Chondrocyte (in vitro differentiated cells): ENCODE measurements around the gene TMEM79. TPM values are rescaled to one million over a fixed set of nuclear protein-coding genes. Genes with fewer than 3 reads are reported as not detected.

Experiments
- DNase-seq: peaks from one replicate; pipeline ENCODE4 v3.0.0; 2021; ENCODE audit warnings: mixed read lengths, low spot score
- H3K27ac Mint-ChIP-seq: one replicate; pipeline ENCODE4 v1.8.0; 2021; ENCODE audit warnings: mild to moderate bottlenecking, moderate library complexity, mixed read lengths; ENCODE audit not compliant: unreplicated experiment
- H3K27me3 Mint-ChIP-seq: 2 replicates; pipeline ENCODE4 v1.8.0; 2021; ENCODE audit warnings: low read depth, mixed read lengths
- H3K36me3 Mint-ChIP-seq: 2 replicates; pipeline ENCODE4 v1.8.0; 2021; ENCODE audit warnings: low read depth, mixed read lengths
- H3K4me1 Mint-ChIP-seq: 2 replicates; pipeline ENCODE4 v1.8.0; 2021; ENCODE audit warnings: low read depth, mild to moderate bottlenecking, mixed read lengths
- H3K4me3 Mint-ChIP-seq: one replicate; pipeline ENCODE4 v1.8.0; 2021; ENCODE audit warnings: mild to moderate bottlenecking, moderate library complexity, mixed read lengths; ENCODE audit not compliant: unreplicated experiment
- H3K9me3 Mint-ChIP-seq: 2 replicates; pipeline ENCODE4 v1.8.0; 2021; ENCODE audit warnings: low read depth, mixed read lengths
- CTCF ChIP-seq: fragments of 200-600 bp; sonication (generic); IDR thresholded peaks from 2 replicates; pipeline ENCODE4 v1.5.0; 2021; ENCODE audit warnings: antibody characterized with exemption, mild to moderate bottlenecking, moderate library complexity
- total RNA-seq: library from RNA; stranded (reverse); gene quantifications from 3 replicates; pipeline ENCODE4 v1.2.1, GENCODE V29; 2021

The TMEM79 gene
- total RNA-seq, 1 donor from 2014 or later = 1.7 TPM

GRCh38 chr1:156282479-156283222 lies 1.5 kb upstream of the TMEM79 start, which contains the start of gene SMG5:
SMG5 (minus strand) TSS chr1:156282825; CDS start chr1:156282680, 145 bp downstream.
- peak within 1 kb of the TSS; percentile 95 for H3K27ac Mint-ChIP-seq
- TF ChIP-seq CTCF = no peak
- H3K4me3 Mint-ChIP-seq = peak within 1 kb of the TSS; percentile 97

DNA sequence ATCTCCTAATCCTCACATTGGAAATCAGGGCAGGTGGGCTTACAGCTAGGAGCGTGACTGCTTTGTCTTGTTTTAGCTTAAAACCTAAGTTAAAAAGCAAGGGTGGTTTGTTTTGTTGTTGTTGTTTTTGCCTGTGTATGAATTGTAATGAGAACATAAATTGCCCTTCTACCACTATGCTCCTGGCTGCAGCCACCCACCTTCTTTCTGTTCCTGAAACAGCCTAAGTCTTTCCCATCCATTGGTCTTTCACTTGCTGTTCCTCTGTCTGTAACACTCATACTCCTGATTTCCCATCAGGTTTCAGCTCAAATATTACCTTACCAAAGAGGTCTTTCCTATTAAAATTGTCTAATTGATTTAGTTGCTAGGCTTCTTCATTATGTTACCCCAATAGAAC lies 604 bp upstream of the TMEM79 start:
- TF ChIP-seq CTCF = no peak
- Mint-ChIP-seq H3K4me3 (peak overlapping the region; percentile 97), H3K4me1 (peaks cover 38% of the 10 kb centered on the region), H3K27me3 (no peaks in the 10 kb centered on the region), H3K9me3 (no peaks in the 10 kb centered on the region), H3K36me3 (no peaks in the 10 kb centered on the region), H3K27ac (peak overlapping the region; percentile 95)
- no peak for DNase-seq

More at GRCh38 chr1:156282479-156283222, 1.5 kb upstream of the TMEM79 start, which contains the start of gene SMG5:
- peaks cover 38% of the 10 kb centered on the region for H3K4me1 Mint-ChIP-seq
- H3K36me3 Mint-ChIP-seq = peaks cover 8% of the 10 kb centered on the region
- peak; percentile 97 for DNase-seq
- H3K27me3 Mint-ChIP-seq = no peaks in the 10 kb centered on the region
- no peaks in the 10 kb centered on the region for H3K9me3 Mint-ChIP-seq

- TF ChIP-seq CTCF = no peak
- peak; percentile 17 for DNase-seq
- Mint-ChIP-seq H3K9me3 (no peaks in the 10 kb centered on the region), H3K4me1 (peaks cover 41% of the 10 kb centered on the region), H3K36me3 (peaks cover 2% of the 10 kb centered on the region), H3K27ac (peak overlapping the region; percentile 87), H3K4me3 (no peak overlapping the region), H3K27me3 (no peaks in the 10 kb centered on the region)
Observed at GRCh38 chr1:156284757-156285156, 632 bp downstream of the TMEM79 start.

GRCh38 chr1:156285437-156285836 lies 1.3 kb downstream of the TMEM79 start:
- peaks cover 2% of the 10 kb centered on the region for H3K36me3 Mint-ChIP-seq
- TF ChIP-seq CTCF = no peak
- H3K9me3 Mint-ChIP-seq = no peaks in the 10 kb centered on the region
- no peak overlapping the region for H3K4me3 Mint-ChIP-seq
- H3K27me3 Mint-ChIP-seq = no peaks in the 10 kb centered on the region
- no peak overlapping the region for H3K27ac Mint-ChIP-seq
- peaks cover 41% of the 10 kb centered on the region for H3K4me1 Mint-ChIP-seq
- DNase-seq = peak; percentile 81

- H3K27ac Mint-ChIP-seq = no peak overlapping the region
Observed at GRCh38 chr1:156286061-156286460, 1.9 kb downstream of the TMEM79 start.

More at GRCh38 chr1:156286061-156286460, 1.9 kb downstream of the TMEM79 start:
- peak; percentile 72 for DNase-seq
- no peak for TF ChIP-seq CTCF
- Mint-ChIP-seq H3K27me3 (no peaks in the 10 kb centered on the region), H3K4me1 (peaks cover 38% of the 10 kb centered on the region), H3K36me3 (peaks cover 2% of the 10 kb centered on the region), H3K4me3 (no peak overlapping the region), H3K9me3 (no peaks in the 10 kb centered on the region)
